ENCODE measurements around the gene COQ7. TPM values are rescaled to one million over a fixed set of nuclear protein-coding genes. Genes with fewer than 3 reads are reported as not detected.

COQ7 gene
- polyA plus RNA-seq, 1 of the 3 experiments (the other 2 are of a cell fraction) = 24.0 TPM

DNA sequence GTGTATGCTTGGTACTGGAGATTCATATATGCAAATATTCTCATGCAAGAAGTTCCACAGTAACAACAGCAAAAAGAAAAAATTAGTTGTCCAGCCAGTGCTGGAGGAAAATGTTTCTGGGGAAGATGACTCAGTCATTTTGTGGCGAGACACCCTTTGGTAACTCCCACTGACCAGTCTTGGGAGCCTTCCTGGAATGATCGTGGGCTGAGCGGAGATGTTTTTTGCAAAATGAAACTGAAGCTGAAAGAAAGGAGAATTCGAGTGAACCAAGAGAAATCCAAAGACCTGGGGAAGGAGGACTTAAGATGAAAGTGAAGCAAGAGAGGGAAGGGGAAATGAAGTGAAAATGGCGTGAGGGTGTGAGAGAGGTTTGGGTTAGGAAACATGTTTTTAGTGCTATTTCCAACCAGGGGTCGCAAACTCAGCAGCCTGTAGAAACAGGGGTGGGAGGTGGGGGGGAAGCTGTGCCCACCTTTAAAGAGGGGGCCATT is 51.6 kb downstream of the COQ7 start (continued):
- no peak for TF ChIP-seq IRF3 (IDR thresholded peaks at IDR 0.05; ENCODE audit: low read depth, low read length)
- no peak for TF ChIP-seq CHD2 (IDR thresholded peaks at IDR 0.05; ENCODE audit: low read length, partially characterized antibody)
- TF ChIP-seq JUND (IDR thresholded peaks at IDR 0.05) = peak; percentile 57; the same call in 1 of the 2 replicates

GRCh38 chr16:19119564-19119963 is 52.1 kb downstream of the COQ7 start:
- no peak for TF ChIP-seq JUND (IDR thresholded peaks at IDR 0.05)
- no peak for TF ChIP-seq FOSL2 (IDR thresholded peaks at IDR 0.05; ENCODE audit: borderline replicate concordance, low read depth)
- no peak for TF ChIP-seq PBX3 (IDR thresholded peaks at IDR 0.05)
- TF ChIP-seq CHD2 (IDR thresholded peaks at IDR 0.05; ENCODE audit: low read length, partially characterized antibody) = no peak
- no peak for TF ChIP-seq SMC3 (IDR thresholded peaks at IDR 0.05; ENCODE audit: low read depth, low read length)
- TF ChIP-seq POLR2AphosphoS5 (IDR thresholded peaks at IDR 0.05; ENCODE audit: low read depth, low read length) = no peak
- TF ChIP-seq EZH2phosphoT487 (IDR thresholded peaks at IDR 0.05; ENCODE audit: borderline replicate concordance, low read depth) = no peak
- TF ChIP-seq SIN3A (IDR thresholded peaks at IDR 0.05; ENCODE audit: borderline replicate concordance, low read depth, low read length) = no peak
- TF ChIP-seq MXI1 (IDR thresholded peaks at IDR 0.05; ENCODE audit: low read depth, low read length) = no peak
- TF ChIP-seq FOXJ3 (CRISPR knock-in tag; IDR thresholded peaks at IDR 0.05) = no peak
- no peak for TF ChIP-seq ELF1 (IDR thresholded peaks at IDR 0.05)
- TF ChIP-seq TAF1 (IDR thresholded peaks at IDR 0.05; ENCODE audit: borderline replicate concordance, low read depth, low read length) = no peak
- no peak for TF ChIP-seq TEAD4 (IDR thresholded peaks at IDR 0.05; ENCODE audit: borderline replicate concordance, insufficient read depth)
- TF ChIP-seq GATA2 (CRISPR knock-in tag; IDR thresholded peaks at IDR 0.05) = no peak
- Histone ChIP-seq H2AFZ (ENCODE audit: low read depth) (0 out of 2 replicates have a peak overlapping the region, but pooled peaks have one; percentile 48), H3K79me2 (ENCODE audit: insufficient read depth) (peaks cover 61% of the 10 kb centered on the region), H3K36me3 (replicated peaks in 1 of 2; ENCODE audit: control insufficient read depth in 1 of 2, insufficient read depth in 2 of 2, low read length in 1 of 2) (peaks cover 11 to 21% of the 10 kb centered on the region in 2 experiments), H3F3A (replicated peaks; ENCODE audit: insufficient read depth) (peaks cover 32% of the 10 kb centered on the region), H3K9me3 (no peaks in the 10 kb centered on the region), H3K4me2 (peak overlapping the region; percentile 80), H3K27ac (ENCODE audit: low read depth in 2 of 2, low read length in 1 of 2) (peak overlapping the region; percentile 81 to 94; a peak in 3 of 4 replicates), H3K4me3 (ENCODE audit: low read depth in 2 of 2, low read length in 1 of 2) (peak overlapping the region; percentile 40 to 66; a peak in 3 of 4 replicates), H3K9me2 (no peaks in the 10 kb centered on the region), H4K20me1 (ENCODE audit: insufficient read depth) (0 out of 2 replicates have a peak, but pooled peaks cover 5% of the 10 kb centered on the region), H3K4me1 (ENCODE audit: control insufficient read depth in 1 of 2, insufficient read depth in 2 of 2, low read depth in 1 of 2, low read length in 1 of 2) (peaks cover 5 to 39% of the 10 kb centered on the region in 2 experiments; a peak in 3 of 4 replicates), H3K27me3 (ENCODE audit: insufficient read depth) (no peaks in the 10 kb centered on the region), H3K9ac (peak overlapping the region; percentile 68)
- POLR2A ChIA-PET = interaction anchor here (0.6 kb wide), 1 partner anchor 270 kb away, joined by 3 read pairs; no protein-coding TSS in a partner anchor
- DNase-seq = no peak
- CTCF ChIA-PET = interaction anchor here (0.9 to 1.6 kb wide), 2 partner anchors 34 to 47 kb away, joined by 3 to 5 read pairs; no protein-coding TSS in a partner anchor
- WGBS (ENCODE audit: low lambda C conversion rate) = 52% methylated on average over 5 of the region's 5 CpGs

Measured in SK-N-SH (cell line).